ENCODE measurements around the gene ZFAND2B.

ZFAND2B gene, protein sequence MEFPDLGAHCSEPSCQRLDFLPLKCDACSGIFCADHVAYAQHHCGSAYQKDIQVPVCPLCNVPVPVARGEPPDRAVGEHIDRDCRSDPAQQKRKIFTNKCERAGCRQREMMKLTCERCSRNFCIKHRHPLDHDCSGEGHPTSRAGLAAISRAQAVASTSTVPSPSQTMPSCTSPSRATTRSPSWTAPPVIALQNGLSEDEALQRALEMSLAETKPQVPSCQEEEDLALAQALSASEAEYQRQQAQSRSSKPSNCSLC

DNA sequence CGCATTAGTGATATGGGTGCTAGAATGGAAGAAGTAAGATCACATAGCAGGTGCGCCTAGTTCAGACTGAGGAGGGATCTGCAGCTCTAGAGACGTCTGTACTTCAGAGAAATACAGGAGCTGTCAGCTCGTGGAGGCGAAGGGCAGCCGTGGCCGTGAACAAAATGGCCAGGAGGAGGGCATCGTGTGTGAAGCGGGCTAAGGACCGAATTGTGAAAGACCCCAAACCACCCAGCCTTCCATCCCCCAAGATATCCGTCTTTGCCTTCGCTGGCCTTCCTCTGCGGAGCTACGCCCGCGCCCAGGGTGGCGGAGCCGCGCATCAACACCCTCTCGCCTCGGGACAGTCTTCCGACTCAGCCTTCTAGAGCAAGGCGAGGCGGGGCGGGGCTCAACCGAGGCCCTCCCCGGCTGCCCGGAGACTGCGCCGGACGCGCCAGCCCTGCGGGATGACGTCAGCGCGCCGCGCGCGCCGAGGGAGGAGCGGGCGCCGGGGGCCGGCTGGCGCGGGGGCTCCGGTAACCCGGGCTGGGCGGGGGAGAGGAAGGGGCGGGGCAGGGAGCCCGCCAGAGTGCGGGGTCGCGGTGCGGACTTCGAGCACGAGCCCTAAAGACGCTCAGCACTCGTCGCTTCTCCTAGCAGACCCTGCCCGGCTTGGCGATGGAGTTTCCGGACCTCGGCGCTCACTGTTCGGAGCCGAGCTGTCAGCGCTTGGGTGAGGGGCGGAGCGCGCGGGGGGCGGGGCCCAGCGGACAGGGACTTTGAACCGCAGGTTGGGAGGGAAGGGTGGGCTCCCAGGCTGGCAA, at the start of gene ZFAND2B:
Gene ZFAND2B, plus strand, starts transcription at position 455 of the 806 bp plus-strand sequence. Its CDS starts 206 bp downstream, at position 661.
- peak; percentile 87 to 93 for DNase-seq (ENCODE audit: low read depth in 2 of 2)

DNA sequence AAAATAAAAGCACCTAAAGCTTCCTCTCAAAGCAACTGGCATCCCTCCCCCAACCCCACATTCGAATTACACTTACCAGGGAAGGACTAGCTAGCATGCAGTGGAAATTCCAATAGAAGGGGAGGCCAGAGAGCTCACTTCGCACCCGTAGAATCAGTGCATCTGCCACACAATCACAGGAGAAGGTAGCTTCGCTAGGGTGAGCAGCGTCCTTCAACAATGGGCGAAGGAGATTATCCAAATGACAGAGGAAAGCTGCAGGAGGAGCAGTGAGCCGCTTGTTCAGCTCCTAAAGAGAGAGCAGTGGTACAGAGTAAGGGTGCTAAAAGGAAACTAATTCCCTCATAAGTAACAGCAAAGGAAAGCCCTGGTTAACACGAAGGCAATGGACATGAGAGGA, 49.2 kb upstream of the ZFAND2B start:
- DNase-seq (ENCODE audit: low read depth in 2 of 2) = no peak

DNA sequence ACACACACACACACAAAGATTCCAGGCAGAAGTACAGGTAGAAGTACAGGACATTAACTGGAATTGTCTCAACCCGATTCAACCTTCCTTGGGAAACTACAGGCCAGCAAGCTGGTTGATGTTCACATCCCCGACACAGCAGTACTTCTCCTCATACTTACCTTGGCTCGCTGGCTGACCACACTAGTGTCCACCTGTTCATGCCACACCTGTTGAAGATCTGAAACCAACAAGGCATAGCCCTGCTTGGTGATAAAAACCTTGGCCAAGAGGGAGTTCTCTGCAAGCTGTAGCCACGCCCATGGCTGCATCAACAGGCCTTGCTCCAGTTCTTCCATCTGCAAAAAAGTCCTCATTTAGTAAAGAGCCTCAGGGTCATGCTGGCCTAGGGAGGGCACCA, 48.6 kb upstream of the ZFAND2B start:
- DNase-seq (ENCODE audit: low read depth in 2 of 2) = no peak

DNA sequence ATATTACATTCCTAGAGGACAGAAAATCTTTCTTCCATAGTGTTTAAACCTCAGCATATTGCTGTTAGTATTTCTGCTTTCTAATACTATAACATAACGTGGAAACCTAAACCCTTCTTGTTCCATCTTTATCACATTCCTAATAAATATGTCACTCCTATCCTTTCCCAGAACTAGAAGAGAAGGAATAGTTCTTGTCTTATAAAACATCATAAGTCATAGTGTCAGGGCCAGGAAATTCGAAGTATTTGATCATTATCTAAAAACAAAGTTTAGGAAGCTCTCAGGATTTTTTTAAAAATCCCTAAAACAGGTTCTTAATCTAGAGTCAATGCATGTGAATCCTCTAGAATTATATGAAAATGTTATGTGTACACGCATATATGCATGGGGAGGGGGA, 48.0 kb upstream of the ZFAND2B start:
- no peak for DNase-seq (ENCODE audit: low read depth in 2 of 2)

DNA sequence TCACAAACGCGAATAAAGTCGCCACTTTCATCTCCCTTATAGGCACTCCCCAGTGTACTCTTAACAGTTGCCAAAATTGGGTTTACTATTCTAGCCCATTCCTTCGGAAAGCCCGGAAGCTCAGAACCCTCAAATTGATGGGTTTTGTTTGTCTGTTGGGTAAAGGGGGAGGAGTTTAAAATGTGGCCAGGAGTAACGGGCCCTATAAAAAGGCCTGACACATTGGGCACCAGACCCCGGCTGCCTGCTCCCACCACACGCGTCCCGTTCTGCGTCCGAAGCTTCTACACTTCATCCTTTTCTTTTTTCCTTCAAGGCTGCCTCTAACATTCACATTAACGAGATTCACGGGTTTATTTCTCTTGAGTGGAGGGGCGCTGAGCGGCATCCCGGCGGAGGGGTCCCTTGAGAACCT, 46.8 kb upstream of the ZFAND2B start:
- no peak for DNase-seq (ENCODE audit: low read depth in 2 of 2)

DNA sequence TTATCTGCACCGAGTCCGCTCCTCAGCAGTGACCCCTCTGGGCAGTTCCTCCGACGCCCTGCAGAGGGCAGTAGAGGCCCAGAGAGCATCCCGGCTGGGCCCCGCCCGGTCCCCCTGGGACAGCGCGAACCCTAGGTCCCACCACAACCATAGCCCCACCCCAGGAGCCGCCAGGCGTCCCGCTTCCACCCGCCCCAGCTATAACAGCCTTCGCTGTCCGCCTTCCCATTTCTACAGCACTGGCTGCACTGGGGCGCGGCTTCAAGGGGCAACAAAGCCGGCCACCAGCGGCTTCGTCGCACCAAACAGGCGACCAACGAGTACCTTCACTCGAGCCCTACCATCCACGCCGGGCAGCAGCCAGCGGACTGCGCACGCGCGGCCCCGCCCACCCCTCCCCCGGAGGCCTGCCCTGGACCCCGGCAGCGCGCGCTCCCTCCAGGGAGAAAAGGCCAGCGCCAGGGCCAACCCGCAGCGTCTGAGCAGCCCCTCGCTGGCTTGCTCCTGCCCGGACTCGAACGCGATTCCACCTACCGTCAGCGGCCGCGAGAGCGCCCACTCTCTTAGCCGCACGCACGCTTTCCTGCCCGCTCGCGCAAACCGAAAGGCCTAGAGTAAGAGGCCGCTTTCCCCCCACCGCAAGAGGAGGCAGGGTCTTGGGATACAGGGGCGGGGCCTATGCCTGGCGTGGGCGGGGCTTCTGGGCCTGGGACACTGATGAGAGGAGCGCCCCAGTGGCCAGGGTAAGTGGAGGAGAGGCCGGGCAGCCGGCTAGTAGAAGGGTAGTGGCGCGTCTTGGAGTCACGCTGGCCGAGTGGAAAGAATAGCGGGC, 46.2 kb upstream of the ZFAND2B start, which contains the start of gene NHEJ1:
Gene NHEJ1, minus strand, starts transcription at position 630 of the 832 bp plus-strand sequence. CDS start 2,453 bp downstream, outside the sequence.
- peak; percentile 91 to 94 for DNase-seq (ENCODE audit: low read depth in 2 of 2)

DNA sequence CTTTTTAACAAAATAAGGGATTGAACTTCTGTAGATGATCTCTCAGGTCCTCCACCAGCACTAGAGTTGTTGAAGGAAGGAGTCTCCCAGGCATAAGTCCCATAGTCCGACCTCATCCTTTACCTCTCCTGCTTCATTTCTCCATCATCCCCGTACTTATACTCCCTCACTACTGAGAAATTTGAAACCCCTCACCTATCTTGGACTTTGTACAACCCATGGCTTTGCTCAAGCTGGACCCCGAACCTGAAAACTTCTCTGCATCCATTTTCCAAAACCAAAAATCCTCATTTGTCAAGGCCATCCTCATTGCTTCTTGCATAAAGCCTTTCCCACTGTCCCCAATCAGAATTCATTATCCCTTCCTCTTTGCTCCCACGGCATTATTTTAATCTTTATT, 45.5 kb upstream of the ZFAND2B start:
- no peak for DNase-seq (ENCODE audit: low read depth in 2 of 2)

DNA sequence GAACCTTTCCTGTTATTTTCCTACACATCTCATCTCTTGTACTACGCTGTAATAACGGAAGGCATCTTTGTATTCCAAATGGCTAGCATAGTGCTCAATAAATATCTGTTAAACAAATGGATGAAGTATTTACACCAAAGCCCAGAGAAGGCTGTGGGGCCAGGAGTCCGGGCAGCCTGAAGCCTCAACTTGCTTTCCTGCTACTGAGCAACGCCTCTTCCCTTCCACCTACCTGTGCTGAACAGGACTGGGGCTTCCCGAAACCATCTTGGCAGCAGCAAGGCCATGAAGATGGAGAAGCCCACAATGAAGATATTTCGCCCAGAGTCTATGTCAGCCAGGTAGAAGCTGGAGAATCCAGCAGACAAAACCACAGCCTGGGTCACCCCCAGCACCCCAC, 43.4 kb upstream of the ZFAND2B start:
- DNase-seq (ENCODE audit: low read depth in 2 of 2) = no peak

DNA sequence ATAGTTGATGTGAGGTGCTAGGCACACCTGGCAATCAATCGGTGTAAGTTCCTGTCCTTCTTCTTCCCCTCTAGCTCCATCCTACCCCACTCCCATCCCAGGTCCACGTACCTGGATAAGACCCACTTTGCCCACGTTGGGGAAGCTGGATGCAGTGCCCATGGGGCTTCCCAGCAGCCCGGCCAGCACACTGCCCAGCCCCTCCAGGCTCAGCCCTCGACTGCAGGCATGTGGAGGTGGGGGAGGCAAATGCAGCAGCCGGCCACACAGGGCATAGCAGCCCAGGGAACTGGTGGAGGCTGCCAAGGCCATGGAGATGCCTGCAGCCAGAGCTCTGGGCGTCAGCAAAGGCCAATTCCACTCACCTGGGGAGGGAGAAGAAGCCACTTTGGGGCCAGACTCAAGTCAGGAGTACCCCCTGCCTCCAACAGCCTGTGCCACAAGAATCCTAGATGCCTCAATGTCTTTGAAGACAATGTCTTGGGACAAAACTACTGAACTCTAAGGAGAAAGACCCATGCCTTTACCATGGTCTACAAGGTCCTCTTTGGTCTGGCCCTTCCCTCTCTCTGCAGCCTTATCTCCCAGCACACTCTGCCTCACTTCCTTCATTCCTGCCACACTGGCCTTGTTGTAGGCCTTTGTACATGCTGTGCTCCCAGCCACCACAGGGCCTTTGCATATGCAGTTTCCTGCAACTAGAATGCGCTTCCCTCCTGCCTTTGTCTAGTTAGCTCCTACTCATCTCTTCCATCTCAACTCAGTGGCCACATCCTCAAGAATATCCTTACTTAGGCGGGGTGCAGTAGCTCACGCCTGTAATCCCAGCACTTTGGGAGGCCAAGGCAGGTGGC, 41.3 kb upstream of the ZFAND2B start:
- no peak for DNase-seq (ENCODE audit: low read depth in 2 of 2)

DNA sequence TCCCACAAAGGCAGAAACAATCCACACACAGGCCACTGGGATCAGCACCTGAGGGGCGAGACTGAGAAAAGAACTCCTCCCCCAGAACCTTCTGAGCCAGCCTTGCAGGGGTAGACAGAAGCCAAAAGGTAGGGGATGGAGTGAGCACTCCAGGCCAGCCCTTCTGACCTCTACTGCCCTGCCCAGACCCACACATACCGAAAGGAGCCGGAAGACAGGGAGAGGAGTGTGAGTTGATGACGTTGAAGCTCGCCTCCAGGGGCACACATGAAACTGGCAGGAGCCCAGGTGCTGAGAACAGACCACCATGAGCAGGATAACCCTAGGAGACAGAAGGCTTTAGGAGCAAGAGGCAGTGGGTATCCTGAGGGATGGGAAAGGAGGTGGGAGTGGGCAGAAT, 38.6 kb upstream of the ZFAND2B start:
- DNase-seq (ENCODE audit: low read depth in 2 of 2) = no peak

DNA sequence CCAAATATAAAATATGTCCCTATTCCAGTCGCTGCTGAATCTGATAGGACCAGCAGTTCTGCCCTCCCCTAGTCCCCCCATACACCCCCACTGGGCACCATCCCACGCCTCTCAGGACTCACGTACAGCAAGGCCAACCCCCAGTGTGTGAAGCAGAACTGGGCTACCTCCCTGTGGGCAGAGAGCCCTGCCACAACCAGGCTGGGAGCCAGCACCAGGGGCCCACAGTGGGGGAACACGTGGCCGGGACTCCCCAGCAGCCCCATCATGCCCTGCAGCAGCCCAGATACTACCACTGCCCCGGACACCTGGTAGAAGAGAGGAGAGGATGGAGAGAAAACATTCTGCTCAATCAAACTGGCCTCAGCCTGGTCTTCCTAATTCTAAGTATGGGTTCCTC, 38.1 kb upstream of the ZFAND2B start:
- DNase-seq (ENCODE audit: low read depth in 2 of 2) = no peak

DNA sequence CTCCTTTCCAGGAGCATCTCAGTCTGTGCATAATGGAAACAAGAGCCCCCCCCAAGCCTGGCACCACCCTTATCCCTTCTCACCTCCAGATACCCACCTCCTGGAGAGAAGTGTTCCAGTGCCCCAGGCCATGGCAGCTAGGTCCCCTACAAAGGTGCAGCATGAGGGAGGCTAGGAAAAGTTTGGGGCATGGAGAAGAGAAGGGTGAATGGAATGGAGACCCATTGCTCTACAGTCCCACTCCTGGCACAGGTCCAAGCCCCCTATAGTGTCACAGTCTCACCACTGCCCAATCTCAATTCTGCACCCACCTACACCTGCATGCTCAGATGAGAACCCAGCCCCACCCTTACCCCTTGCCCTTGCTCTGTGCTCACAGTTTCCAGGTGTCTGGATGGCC, 37.6 kb upstream of the ZFAND2B start:
- no peak for DNase-seq (ENCODE audit: low read depth in 2 of 2)

DNA sequence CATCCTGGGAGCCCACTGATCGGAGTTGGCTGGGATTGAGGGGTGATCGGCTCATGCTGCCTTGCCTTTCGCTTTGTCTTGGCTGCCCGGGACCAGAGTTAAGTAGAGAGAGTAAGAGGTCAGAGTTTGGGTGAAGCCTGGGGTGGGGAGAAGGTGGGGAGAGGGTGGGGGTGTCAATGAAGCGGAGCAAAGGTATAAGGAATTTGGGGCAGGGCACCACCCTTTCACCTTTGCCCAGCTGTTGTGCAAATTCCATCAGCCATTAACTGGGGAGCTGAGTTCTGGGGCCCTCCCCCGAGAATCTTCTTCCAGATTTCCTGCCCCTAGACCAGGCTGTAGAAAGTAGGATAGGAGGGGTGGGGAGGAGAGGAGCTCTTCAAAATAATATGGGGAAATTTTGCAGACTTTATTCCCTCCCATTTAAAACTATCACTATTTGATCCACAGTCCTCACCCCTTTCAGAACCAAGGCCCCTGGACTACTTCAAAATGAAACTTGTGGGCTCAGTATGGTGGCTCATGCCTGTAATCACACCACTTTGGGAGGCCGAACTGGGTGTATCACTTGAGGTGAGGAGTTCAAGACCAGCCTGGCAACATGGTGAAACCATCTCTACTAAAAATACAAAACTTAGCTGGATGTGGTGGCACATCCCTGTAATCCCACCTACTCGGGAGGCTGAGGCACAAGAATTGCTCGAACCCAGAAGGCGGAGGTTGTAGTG, 36.5 kb upstream of the ZFAND2B start, which contains the start of gene SLC23A3:
Gene SLC23A3, minus strand, starts transcription at position 100 of the 725 bp plus-strand sequence. Its CDS starts 45 bp downstream, at position 55.
- DNase-seq (ENCODE audit: low read depth in 2 of 2) = no peak

DNA sequence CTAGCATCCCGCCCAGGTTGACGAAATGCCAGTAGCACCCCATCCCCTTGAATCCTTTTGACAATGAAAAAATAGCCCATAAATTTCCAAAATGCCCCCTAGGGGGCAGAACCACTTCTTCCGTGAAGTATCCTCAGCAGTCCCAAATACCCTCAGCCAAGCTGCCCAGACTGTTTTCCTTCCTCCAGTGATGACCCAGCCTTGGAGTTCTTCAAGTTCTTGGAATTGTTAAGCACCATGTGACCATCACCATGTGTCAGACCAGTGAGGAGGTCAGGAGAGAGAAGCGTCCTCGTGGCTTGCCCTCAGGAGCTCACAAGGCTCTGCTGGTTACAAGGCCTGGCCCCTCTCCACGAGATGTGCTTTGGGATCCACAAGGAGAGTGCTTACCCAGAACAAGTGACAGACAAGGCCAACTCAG, 35.3 kb upstream of the ZFAND2B start:
- no peak for DNase-seq (ENCODE audit: low read depth in 2 of 2)

DNA sequence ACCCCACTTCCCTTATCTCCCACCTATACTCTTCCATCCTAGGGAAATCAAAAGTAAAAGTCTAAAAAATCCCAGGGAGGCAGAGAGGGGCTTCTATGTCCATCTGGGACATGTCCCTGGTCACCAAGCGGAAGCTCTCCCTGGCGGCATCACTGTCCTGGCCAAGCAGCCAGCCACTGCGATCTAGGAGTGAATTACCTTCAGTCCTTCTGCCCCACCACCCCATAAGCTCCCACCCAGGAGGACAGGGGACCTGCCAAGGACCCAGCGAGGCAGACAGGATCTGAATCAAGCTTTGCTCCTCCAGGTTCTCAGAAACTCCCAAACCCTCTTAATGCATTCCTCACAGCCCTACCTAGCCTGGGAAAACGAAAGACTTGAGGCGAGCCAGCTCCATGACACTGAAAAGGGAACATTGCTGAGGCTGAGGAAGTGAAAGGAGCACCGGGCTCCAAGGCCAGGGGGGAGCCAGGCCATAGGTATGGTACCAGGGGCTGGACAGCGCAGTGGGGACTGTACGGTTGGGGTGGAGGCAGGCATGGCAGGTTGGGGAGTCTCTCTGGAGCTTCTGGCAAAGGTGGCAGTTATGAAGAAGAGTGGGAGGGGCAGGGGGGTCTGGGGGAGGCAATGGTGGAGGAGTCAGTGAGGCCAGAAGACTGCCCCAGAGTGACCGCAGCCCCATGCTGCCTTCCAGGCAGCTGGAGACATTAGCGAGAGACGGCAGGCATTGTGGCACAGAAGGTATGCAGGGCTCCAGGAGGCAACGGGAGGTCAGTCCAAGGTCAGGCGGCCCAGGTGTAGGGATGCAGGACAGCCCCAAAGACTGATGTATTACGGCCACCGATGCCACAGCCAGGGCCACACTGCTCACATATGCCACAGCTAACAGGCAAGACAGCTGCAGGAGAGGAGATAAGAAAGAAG, 34.1 kb upstream of the ZFAND2B start:
- DNase-seq (ENCODE audit: low read depth in 2 of 2) = no peak

DNA sequence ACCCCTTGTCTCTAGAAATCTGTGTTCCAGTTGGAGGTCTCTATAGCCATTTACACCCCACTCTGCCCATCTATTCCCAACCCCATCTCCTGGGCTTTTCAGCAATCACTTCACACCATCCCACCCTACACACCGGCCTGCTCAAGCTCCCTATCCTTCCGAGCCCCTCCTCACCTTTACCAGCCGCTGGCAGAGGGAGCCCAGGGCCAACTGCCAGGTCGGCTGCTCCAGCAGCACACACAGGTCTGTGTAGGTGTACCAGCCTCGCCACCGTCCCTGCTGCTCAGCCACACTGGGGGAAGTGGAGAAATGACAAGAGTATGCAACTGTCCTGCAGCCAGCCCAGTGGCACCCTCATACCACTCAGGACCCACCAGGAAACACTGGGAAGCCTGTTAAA, 33.4 kb upstream of the ZFAND2B start:
- DNase-seq (ENCODE audit: low read depth in 2 of 2) = no peak

DNA sequence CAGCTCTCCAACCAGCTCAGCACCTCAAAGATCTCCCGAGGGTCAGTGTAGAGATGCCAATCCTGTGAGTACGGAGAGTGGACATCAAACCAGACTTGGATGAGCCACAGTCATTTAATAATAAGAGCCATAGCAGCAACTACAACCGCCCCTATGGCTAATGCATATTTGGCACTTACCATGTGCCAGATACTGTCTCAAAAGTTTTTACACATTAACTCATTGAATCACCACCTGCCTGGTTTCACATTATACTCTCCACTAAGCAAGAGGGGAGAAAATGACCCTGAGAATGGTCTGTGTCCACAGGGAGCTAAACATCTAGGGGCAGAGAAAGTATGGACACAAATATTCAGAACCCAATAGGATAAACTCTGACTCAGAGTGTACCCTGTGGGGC, 32.4 kb upstream of the ZFAND2B start:
- no peak for DNase-seq (ENCODE audit: low read depth in 2 of 2)

DNA sequence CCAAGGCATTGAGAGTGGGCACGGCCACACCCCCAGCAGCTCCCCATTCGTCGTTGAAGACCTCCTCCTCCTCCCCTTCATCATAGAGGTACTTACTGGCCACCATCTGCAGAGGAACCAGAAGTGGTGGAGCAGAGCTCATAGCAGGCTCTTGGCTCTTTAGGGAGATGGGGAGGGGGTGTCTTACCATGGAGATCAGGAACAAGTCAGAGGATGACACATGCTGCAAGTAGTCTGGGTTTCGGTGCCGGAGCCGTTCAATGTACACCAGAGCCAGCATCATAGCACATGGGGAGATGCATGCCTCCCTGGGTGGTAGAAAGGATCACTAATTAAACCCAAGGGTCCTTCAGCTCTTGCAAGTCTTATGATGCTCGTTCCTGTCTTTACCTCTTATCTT, 31.8 kb upstream of the ZFAND2B start:
- DNase-seq (ENCODE audit: low read depth in 2 of 2) = no peak

DNA sequence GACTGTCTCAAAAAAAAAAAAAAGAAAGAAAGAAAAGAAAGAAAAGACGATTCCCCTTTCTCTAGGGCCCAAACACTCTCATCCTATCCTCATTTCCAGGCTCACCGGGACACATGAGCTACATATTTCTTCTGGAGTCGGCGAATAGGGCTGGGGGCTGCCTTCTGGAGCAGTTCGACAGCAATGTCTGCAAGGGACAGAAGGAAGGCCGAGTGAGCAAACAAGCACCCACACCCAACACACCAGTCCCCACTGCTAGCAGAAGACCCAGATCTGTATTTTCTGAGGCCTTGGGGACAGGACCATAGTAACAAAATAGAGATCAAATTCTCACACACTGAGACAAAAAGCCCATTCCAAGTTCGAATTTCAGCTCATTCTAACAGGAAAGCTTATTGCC, 31.1 kb upstream of the ZFAND2B start:
- no peak for DNase-seq (ENCODE audit: low read depth in 2 of 2)
